IPS-11a (cell line): ENCODE measurements around the gene MGRN1.

Source experiments
- H3K4me3 ChIP-seq: one replicate; pipeline ENCODE4 v1.5.1; 2013; ENCODE audit warnings: low read depth, low read length, control low read depth

MGRN1 gene

GRCh38 chr16:4651827-4652226, 27.2 kb downstream of the MGRN1 start:
- H3K4me3 ChIP-seq = no peak overlapping the region

GRCh38 chr16:4652561-4652960, 27.9 kb downstream of the MGRN1 start:
- H3K4me3 ChIP-seq = no peak overlapping the region

GRCh38 chr16:4654011-4654963, 29.7 kb downstream of the MGRN1 start:
- no peak overlapping the region for H3K4me3 ChIP-seq

- no peak overlapping the region for H3K4me3 ChIP-seq
Observed at GRCh38 chr16:4654964-4655590, 30.5 kb downstream of the MGRN1 start.

- H3K4me3 ChIP-seq = no peak overlapping the region
Observed at GRCh38 chr16:4655801-4656200, 31.2 kb downstream of the MGRN1 start.

- no peak overlapping the region for H3K4me3 ChIP-seq
Observed at GRCh38 chr16:4656221-4656620, 31.6 kb downstream of the MGRN1 start.

- no peak overlapping the region for H3K4me3 ChIP-seq
Observed at GRCh38 chr16:4656695-4657686, 32.4 kb downstream of the MGRN1 start.

- H3K4me3 ChIP-seq = no peak overlapping the region
Observed at GRCh38 chr16:4659363-4660353, 35.0 kb downstream of the MGRN1 start.

- H3K4me3 ChIP-seq = no peak overlapping the region
Observed at GRCh38 chr16:4660454-4661007, 35.9 kb downstream of the MGRN1 start.

- H3K4me3 ChIP-seq = no peak overlapping the region
Observed at GRCh38 chr16:4661661-4662060, 37.0 kb downstream of the MGRN1 start.

GRCh38 chr16:4663465-4663776, 38.8 kb downstream of the MGRN1 start:
- H3K4me3 ChIP-seq = no peak overlapping the region

GRCh38 chr16:4663777-4664465, 39.3 kb downstream of the MGRN1 start:
- H3K4me3 ChIP-seq = no peak overlapping the region

- H3K4me3 ChIP-seq = no peak overlapping the region
Observed at GRCh38 chr16:4664538-4665418, 40.2 kb downstream of the MGRN1 start.

GRCh38 chr16:4666537-4667202, 42.0 kb downstream of the MGRN1 start:
- H3K4me3 ChIP-seq = no peak overlapping the region

- H3K4me3 ChIP-seq = no peak overlapping the region
Observed at GRCh38 chr16:4667203-4667963, 42.8 kb downstream of the MGRN1 start.

- H3K4me3 ChIP-seq = no peak overlapping the region
Observed at GRCh38 chr16:4668313-4668960, 43.8 kb downstream of the MGRN1 start.
